Upper lobe of left lung (tissue), 6 donors: Measurements from ENCODE around the gene HPS1. TPM values are rescaled to one million over a fixed set of nuclear protein-coding genes. Genes with fewer than 3 reads are reported as not detected.

Source experiments
- ATAC-seq, 2 donors: fragments of 200-7000 bp; cut with Tn5 transposase; one replicate each; pipeline ENCODE4 v1.9.1; 2022; ENCODE audit warnings: mild to moderate bottlenecking in 2 of 2, moderate library complexity in 2 of 2; ENCODE audit not compliant: low FRiP score in 2 of 2
- DNase-seq, 2 donors: peaks; one replicate each; pipeline ENCODE4 v3.0.0-alpha.2; 2019 to 2020
- H3K27ac ChIP-seq, 4 donors: fragments of 200-600 bp; sonication (generic); one replicate each; pipeline ENCODE4 v1.5.1; 2016 to 2019
- H3K27me3 ChIP-seq, 4 donors: fragments of 200-600 bp; sonication (generic); one replicate each; pipeline ENCODE4 v1.5.1; 2017 to 2019
- H3K36me3 ChIP-seq, 4 donors: fragments of 200-600 bp; sonication (generic); one replicate each; pipeline ENCODE4 v1.5.1; 2016 to 2019
- H3K4me1 ChIP-seq, 4 donors: fragments of 200-600 bp; sonication (generic); one replicate each; pipeline ENCODE4 v1.5.1; 2018 to 2019
- H3K4me3 ChIP-seq, 4 donors: fragments of 200-600 bp; sonication (generic); one replicate each; pipeline ENCODE4 v1.5.1; 2017 to 2019; ENCODE audit warnings: mild to moderate bottlenecking in 2 of 4, moderate library complexity in 1 of 4
- H3K9me3 ChIP-seq, 4 donors: fragments of 200-600 bp; sonication (generic); one replicate each; pipeline ENCODE4 v1.5.1; 2018 to 2019
- EP300 ChIP-seq, 4 donors: sonication (generic); formaldehyde crosslinking; IDR thresholded peaks; one replicate each; pipeline ENCODE4 v1.5.1; 2017; ENCODE audit warnings: antibody characterized with exemption in 4 of 4, control low read depth in 2 of 4
- POLR2A ChIP-seq, 4 donors: fragments of 450-650 bp; IDR thresholded peaks; one replicate each; pipeline ENCODE4 v1.5.1; 2016 to 2017; ENCODE audit warnings: antibody characterized with exemption in 4 of 4, mild to moderate bottlenecking in 2 of 4
- POLR2AphosphoS5 ChIP-seq, 2 donors: sonication (generic); formaldehyde crosslinking; IDR thresholded peaks; one replicate each; pipeline ENCODE4 v1.5.1; 2017; ENCODE audit warnings: antibody characterized with exemption in 2 of 2
- WGBS, 2 donors: methylation state at CpG; one replicate each; pipeline ENCODE4 v1.1.5; 2017 to 2018; 5-methylcytosine and 5-hydroxymethylcytosine counted together
- total RNA-seq, 6 donors: library from RNA; depleted of rRNA in 4 of 6; stranded (reverse); fragments of >200 nt in 4 of 6; gene quantifications; one replicate each; pipeline versions ENCODE4 v1.1.0 to v1.2.1, GENCODE V29; 2016 to 2021
- TF ChIP-seq, protein P1 (sequence below), 6 experiments: fragments of 450-650 bp in 4 of 6; fragments of 200-600 bp in 2 of 6; sonication (generic) in 2 of 6; IDR thresholded peaks; one replicate each; pipeline ENCODE4 v1.5.1; 2016 to 2019; ENCODE audit warnings: antibody characterized with exemption in 6 of 6
- donor health status: DM: no; HTN: no; CAD: no; lungs with moderate emphysema.
- donor health status: DM: no; HTN: yes; CAD: no; lungs with severe emphysema.

The HPS1 gene
- total RNA-seq, 6 donors from 2014 or later, result 45.8 to 103 (median 87.0) TPM

- H3K9me3 ChIP-seq, result no peaks in the 10 kb centered on the region
- TF ChIP-seq EP300 (IDR thresholded peaks at IDR 0.05) (no peak), POLR2A (IDR thresholded peaks at IDR 0.05) (peak in 1 of 4 donors; percentile 20)
- WGBS, 2 donors, result 77 to 90% methylated on average over 9 of the region's 9 CpGs
- peak overlapping the region in 1 of 4 donors; percentile 37 for H3K27ac ChIP-seq
- peaks cover 0 to 46% (median 37%) of the 10 kb centered on the region in 4 donors for H3K36me3 ChIP-seq
- H3K4me3 ChIP-seq, result no peak overlapping the region
- H3K4me1 ChIP-seq, result peaks cover 9 to 35% (median 12%) of the 10 kb centered on the region in 4 donors
- no peaks in the 10 kb centered on the region for H3K27me3 ChIP-seq
- DNase-seq, result no peak
- ATAC-seq, result no peak
These were observed 2.3 kb downstream of the HPS1 start for GRCh38 chr10:98444314-98445006.

GRCh38 chr10:98438715-98439114 is 8.0 kb downstream of the HPS1 start:
- peaks cover 17 to 80% (median 53%) of the 10 kb centered on the region in 4 donors for H3K36me3 ChIP-seq
- no peaks in the 10 kb centered on the region for H3K27me3 ChIP-seq
- no peak overlapping the region for H3K27ac ChIP-seq
- ATAC-seq (no peak), DNase-seq (no peak)
- no peaks in the 10 kb centered on the region for H3K9me3 ChIP-seq
- 89 to 93% methylated on average over 4 of the region's 4 CpGs for WGBS, 2 donors
- H3K4me1 ChIP-seq, result peaks cover 0 to 12% (median 0%) of the 10 kb centered on the region in 4 donors
- no peak overlapping the region for H3K4me3 ChIP-seq
- TF ChIP-seq, protein P1, sequence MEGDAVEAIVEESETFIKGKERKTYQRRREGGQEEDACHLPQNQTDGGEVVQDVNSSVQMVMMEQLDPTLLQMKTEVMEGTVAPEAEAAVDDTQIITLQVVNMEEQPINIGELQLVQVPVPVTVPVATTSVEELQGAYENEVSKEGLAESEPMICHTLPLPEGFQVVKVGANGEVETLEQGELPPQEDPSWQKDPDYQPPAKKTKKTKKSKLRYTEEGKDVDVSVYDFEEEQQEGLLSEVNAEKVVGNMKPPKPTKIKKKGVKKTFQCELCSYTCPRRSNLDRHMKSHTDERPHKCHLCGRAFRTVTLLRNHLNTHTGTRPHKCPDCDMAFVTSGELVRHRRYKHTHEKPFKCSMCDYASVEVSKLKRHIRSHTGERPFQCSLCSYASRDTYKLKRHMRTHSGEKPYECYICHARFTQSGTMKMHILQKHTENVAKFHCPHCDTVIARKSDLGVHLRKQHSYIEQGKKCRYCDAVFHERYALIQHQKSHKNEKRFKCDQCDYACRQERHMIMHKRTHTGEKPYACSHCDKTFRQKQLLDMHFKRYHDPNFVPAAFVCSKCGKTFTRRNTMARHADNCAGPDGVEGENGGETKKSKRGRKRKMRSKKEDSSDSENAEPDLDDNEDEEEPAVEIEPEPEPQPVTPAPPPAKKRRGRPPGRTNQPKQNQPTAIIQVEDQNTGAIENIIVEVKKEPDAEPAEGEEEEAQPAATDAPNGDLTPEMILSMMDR (IDR thresholded peaks at IDR 0.05), result no peak
- TF ChIP-seq POLR2A (IDR thresholded peaks at IDR 0.05) (no peak), EP300 (IDR thresholded peaks at IDR 0.05) (no peak), POLR2AphosphoS5 (IDR thresholded peaks at IDR 0.05) (no peak)

DNA sequence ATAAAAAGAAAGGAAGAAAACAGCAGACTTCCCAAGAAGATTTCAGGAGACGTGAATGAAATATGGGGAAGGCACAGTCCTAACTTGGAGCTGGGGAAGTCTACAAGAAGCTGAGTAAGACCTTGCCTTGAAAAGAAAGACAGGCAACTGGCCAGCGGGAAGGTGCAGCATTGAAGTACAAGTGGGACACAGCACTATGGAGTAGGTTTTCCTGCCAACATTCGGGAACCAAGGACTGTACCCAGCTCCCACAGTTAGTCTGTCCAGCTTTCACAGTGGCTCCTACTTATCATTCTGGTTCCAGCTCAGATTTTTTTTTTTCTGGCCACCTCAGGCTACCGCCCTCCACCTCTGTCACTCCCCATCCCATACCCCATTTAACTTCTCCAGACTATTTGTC is 10.0 kb downstream of the HPS1 start:
- peaks cover 30 to 80% (median 54%) of the 10 kb centered on the region in 4 donors for H3K36me3 ChIP-seq
- ATAC-seq, result no peak
- WGBS, 2 donors, result 89 to 91% methylated on average over 4 of the region's 4 CpGs
- no peak for DNase-seq
- H3K4me1 ChIP-seq, result no peaks in the 10 kb centered on the region
- TF ChIP-seq EP300 (IDR thresholded peaks at IDR 0.05), result no peak
- TF ChIP-seq POLR2AphosphoS5 (IDR thresholded peaks at IDR 0.05), result no peak
- no peak for TF ChIP-seq POLR2A (IDR thresholded peaks at IDR 0.05)
- TF ChIP-seq, protein P1 (IDR thresholded peaks at IDR 0.05), result no peak
- no peak overlapping the region for H3K4me3 ChIP-seq
- H3K27ac ChIP-seq, result no peak overlapping the region
- no peaks in the 10 kb centered on the region for H3K27me3 ChIP-seq
- H3K9me3 ChIP-seq, result no peaks in the 10 kb centered on the region

- Histone ChIP-seq H3K27ac (no peak overlapping the region), H3K36me3 (peaks cover 38 to 87% (median 66%) of the 10 kb centered on the region in 4 donors), H3K4me1 (no peaks in the 10 kb centered on the region), H3K4me3 (no peak overlapping the region), H3K27me3 (no peaks in the 10 kb centered on the region), H3K9me3 (no peaks in the 10 kb centered on the region)
- 86 to 90% methylated on average over 4 to 12 of the region's 12 CpGs for WGBS, 2 donors
- no peak for TF ChIP-seq EP300 (IDR thresholded peaks at IDR 0.05)
- TF ChIP-seq, protein P1 (IDR thresholded peaks at IDR 0.05), result no peak
- TF ChIP-seq POLR2AphosphoS5 (IDR thresholded peaks at IDR 0.05), result no peak
- no peak for TF ChIP-seq POLR2A (IDR thresholded peaks at IDR 0.05)
- no peak for DNase-seq
- ATAC-seq, result no peak
These were observed 11.6 kb downstream of the HPS1 start for GRCh38 chr10:98435178-98435577.

DNA sequence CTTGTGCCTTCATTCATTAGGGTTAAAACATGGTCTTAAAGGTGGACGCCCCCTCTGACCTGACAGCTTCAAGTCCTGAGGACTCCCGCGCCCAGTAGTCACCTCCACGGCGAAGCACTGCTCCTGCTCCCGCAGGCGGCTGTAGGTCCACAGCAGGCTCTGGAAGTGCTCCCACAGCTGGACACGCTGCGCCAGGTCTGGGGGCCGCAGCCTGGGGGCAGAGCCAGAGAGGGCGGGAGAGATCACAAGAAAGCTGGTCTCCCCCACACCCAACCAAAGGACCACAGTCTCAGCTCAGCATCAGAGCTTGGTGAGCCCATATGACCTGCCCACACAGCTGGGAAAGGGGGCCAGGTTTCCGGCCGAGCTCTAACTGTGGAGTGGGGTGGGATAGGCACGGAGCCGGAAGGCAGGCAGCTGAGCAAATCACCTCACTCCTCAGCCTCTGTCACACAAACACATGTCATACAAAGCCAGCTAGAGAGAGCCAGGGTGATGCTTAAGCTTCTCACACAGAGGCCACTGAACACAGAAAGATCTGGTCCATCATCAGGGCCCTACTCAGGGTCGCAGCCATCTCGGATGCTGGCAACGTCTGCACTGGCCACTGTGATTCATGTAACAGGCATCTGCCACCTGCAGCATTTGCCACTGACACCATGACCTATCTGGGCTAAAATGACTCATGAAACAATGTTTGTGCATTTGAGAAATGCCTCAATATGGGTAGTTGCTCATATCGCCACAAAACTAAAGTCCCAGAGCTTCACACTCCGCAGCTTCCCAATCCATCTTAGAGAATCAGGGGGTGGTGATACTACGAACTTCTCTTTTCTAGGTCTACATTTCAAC is 12.6 kb downstream of the HPS1 start:
- Histone ChIP-seq H3K9me3 (no peaks in the 10 kb centered on the region), H3K36me3 (peaks cover 45 to 89% (median 67%) of the 10 kb centered on the region in 4 donors), H3K27ac (no peak overlapping the region), H3K4me3 (no peak overlapping the region), H3K27me3 (no peaks in the 10 kb centered on the region), H3K4me1 (no peaks in the 10 kb centered on the region)
- 97 to 99% methylated on average over 17 to 19 of the region's 21 CpGs for WGBS, 2 donors
- DNase-seq (peak in 1 of 2 donors; percentile 54), ATAC-seq (no peak)
- TF ChIP-seq, protein P1 (IDR thresholded peaks at IDR 0.05), result no peak
- TF ChIP-seq POLR2AphosphoS5 (IDR thresholded peaks at IDR 0.05) (no peak), POLR2A (IDR thresholded peaks at IDR 0.05) (no peak), EP300 (IDR thresholded peaks at IDR 0.05) (no peak)
